Measurements from ENCODE around the gene NCSTN. TPM values are rescaled to one million over a fixed set of nuclear protein-coding genes. Genes with fewer than 3 reads are reported as not detected.

NCSTN gene
- total RNA-seq, 1 donor from 2014 or later, result 71.9 TPM

DNA sequence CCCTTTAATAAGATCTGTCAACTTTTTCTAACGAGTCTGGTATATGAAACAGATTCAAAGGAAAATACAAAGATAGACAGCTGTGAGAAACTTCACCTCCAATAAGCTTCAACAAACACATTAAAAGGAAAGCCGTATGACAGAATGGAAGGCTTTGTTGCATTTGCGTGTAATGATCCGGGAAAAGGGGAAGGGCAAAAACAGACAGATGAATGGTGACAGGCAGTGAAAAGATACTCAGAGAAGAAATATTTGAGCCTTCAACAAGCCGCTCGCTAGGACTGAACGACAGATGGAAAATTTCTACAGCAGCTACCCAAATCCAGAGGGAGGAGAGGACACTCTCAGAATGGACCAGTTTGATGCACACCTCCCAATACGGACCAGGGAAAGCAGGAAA lies 15.0 kb upstream of the NCSTN start:
- peaks cover 2% of the 10 kb centered on the region for H3K36me3 ChIP-seq (ENCODE audit: control insufficient read depth, insufficient read depth, low read length)
- TF ChIP-seq, protein P1, sequence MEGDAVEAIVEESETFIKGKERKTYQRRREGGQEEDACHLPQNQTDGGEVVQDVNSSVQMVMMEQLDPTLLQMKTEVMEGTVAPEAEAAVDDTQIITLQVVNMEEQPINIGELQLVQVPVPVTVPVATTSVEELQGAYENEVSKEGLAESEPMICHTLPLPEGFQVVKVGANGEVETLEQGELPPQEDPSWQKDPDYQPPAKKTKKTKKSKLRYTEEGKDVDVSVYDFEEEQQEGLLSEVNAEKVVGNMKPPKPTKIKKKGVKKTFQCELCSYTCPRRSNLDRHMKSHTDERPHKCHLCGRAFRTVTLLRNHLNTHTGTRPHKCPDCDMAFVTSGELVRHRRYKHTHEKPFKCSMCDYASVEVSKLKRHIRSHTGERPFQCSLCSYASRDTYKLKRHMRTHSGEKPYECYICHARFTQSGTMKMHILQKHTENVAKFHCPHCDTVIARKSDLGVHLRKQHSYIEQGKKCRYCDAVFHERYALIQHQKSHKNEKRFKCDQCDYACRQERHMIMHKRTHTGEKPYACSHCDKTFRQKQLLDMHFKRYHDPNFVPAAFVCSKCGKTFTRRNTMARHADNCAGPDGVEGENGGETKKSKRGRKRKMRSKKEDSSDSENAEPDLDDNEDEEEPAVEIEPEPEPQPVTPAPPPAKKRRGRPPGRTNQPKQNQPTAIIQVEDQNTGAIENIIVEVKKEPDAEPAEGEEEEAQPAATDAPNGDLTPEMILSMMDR (IDR thresholded peaks at IDR 0.05; ENCODE audit: insufficient read depth, low read length, poor library complexity, severe bottlenecking), result no peak

DNA sequence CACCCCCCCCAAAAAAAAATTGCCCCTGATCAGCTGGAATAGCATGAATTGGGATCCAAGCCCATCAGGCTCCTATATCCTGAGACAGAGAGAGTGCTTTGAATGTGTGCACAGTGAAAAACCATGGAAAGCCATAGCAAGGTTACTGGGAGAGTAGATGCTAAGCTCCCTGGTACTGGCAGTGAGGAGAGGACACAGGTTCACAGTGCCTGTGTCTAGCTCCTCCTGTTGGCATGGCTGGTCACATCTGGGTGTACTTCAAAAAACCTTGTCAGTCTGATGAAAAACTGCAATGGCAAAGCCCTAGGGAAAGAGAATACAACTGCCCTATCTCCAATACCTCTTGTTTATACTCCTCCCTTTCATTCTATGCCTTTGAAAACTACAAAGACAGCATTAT lies 13.1 kb upstream of the NCSTN start:
- TF ChIP-seq, protein P1 (IDR thresholded peaks at IDR 0.05; ENCODE audit: insufficient read depth, low read length, poor library complexity, severe bottlenecking), result no peak
- H3K27me3 ChIP-seq (ENCODE audit: control insufficient read depth, insufficient read depth, low read length), result no peaks in the 10 kb centered on the region

More for the DNA sequence above, 15.0 kb upstream of the NCSTN start:
- Histone ChIP-seq H3K27me3 (ENCODE audit: control insufficient read depth, insufficient read depth, low read length) (no peaks in the 10 kb centered on the region), H3K4me3 (ENCODE audit: low read depth, low read length) (no peak overlapping the region)
- no peak for DNase-seq (ENCODE audit: low read depth)

DNA sequence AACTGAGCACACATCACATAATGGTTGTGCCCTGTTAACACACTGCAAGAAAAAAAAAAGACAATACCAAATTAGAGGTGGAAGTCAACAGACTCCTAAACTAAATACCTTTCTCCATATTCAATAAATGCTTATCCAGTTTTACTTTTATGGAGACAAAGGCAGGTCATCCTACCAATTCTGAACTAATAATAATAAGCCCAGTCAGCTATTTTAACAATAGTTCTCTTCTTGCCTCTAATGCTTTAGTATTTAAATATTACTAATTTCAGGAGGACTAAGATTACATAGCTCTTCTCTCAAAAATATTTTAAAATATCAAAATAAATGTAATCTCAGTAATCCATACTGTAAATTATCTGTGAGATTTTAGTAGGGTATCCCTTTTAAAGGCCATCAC lies 10.7 kb upstream of the NCSTN start:
- no peaks in the 10 kb centered on the region for H3K27me3 ChIP-seq (ENCODE audit: control insufficient read depth, insufficient read depth, low read length)
- no peak for DNase-seq (ENCODE audit: low read depth)
- H3K4me3 ChIP-seq (ENCODE audit: low read depth, low read length), result no peak overlapping the region
- TF ChIP-seq, protein P1 (IDR thresholded peaks at IDR 0.05; ENCODE audit: insufficient read depth, low read length, poor library complexity, severe bottlenecking), result no peak
- H3K36me3 ChIP-seq (ENCODE audit: control insufficient read depth, insufficient read depth, low read length), result no peaks in the 10 kb centered on the region

More for the DNA sequence above, 13.1 kb upstream of the NCSTN start:
- DNase-seq (ENCODE audit: low read depth), result no peak
- Histone ChIP-seq H3K36me3 (ENCODE audit: control insufficient read depth, insufficient read depth, low read length) (peaks cover 2% of the 10 kb centered on the region), H3K4me3 (ENCODE audit: low read depth, low read length) (no peak overlapping the region)

DNA sequence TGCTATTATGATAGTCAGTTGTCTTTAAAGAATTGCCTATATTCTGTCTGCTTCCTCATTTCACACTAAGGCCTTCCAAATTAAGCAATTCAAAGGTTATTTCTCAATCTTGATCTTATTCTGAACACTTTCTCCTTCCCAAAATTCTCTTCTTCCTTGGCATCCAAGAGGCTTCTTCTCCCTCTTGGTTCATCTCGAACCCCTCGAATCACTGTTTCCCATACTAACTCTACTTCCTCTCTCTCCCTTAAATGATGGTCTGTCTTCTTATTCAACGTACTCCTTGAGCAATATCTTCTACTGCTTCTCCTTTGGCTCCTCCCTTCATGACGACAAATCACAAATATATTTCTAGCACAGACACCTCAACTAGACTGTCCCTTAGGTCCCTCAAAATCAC lies 4.6 kb upstream of the NCSTN start:
- H3K27me3 ChIP-seq (ENCODE audit: control insufficient read depth, insufficient read depth, low read length), result no peaks in the 10 kb centered on the region
- DNase-seq (ENCODE audit: low read depth), result no peak
- H3K4me3 ChIP-seq (ENCODE audit: low read depth, low read length), result no peak overlapping the region
- TF ChIP-seq, protein P1 (IDR thresholded peaks at IDR 0.05; ENCODE audit: insufficient read depth, low read length, poor library complexity, severe bottlenecking), result no peak
- no peaks in the 10 kb centered on the region for H3K36me3 ChIP-seq (ENCODE audit: control insufficient read depth, insufficient read depth, low read length)

DNA sequence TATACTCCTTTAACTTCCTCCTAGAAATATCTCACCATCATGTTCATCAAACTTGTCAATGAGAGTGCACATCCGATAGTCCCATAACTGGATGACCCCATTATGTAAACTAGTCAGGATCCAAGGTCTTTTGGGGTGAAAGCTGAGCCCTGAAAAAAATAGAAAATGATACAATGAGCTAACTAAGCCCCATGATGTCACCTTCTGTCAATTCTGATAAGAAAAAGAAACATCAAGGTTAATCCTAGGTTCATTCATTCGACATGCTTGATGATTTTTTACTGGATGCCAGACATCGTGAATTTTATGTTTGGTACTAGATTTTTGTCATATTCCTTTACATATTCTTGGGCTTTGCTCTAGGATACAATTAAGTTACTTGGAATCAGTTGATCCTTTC lies 3.0 kb upstream of the NCSTN start:
- no peak for DNase-seq (ENCODE audit: low read depth)
- Histone ChIP-seq H3K36me3 (ENCODE audit: control insufficient read depth, insufficient read depth, low read length) (no peaks in the 10 kb centered on the region), H3K4me3 (ENCODE audit: low read depth, low read length) (no peak overlapping the region), H3K27me3 (ENCODE audit: control insufficient read depth, insufficient read depth, low read length) (no peaks in the 10 kb centered on the region)
- TF ChIP-seq, protein P1 (IDR thresholded peaks at IDR 0.05; ENCODE audit: insufficient read depth, low read length, poor library complexity, severe bottlenecking), result no peak

DNA sequence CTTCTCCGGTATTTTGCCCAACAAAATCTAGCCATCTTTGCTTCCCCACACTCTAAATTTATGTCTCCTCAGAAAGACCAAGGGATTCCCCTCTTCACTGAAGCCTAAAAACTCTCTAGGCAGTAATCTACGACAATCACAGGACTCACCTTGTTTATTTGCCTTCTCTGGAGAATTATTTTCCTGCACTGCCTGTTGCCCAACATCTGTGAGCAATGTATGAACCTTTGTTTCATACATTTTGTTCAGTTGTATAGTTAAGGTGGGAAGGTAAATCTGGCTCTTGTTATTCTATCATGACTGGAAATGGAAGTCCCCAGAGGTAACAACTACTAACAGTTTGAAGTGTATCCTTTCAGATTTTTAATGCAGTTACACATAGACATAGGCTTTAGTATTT lies 2.3 kb upstream of the NCSTN start:
- Histone ChIP-seq H3K4me3 (ENCODE audit: low read depth, low read length) (no peak overlapping the region), H3K27me3 (ENCODE audit: control insufficient read depth, insufficient read depth, low read length) (no peaks in the 10 kb centered on the region), H3K36me3 (ENCODE audit: control insufficient read depth, insufficient read depth, low read length) (no peaks in the 10 kb centered on the region)
- TF ChIP-seq, protein P1 (IDR thresholded peaks at IDR 0.05; ENCODE audit: insufficient read depth, low read length, poor library complexity, severe bottlenecking), result no peak
- DNase-seq (ENCODE audit: low read depth), result no peak

Data from kidney epithelial cell (primary cell).